Psoas muscle (tissue), 8 donors: ENCODE measurements around the gene IRF1. TPM values are rescaled to one million over a fixed set of nuclear protein-coding genes. Genes with fewer than 3 reads are reported as not detected.
A peak's percentile ranks its signal among the peaks of the same experiment; 100 is the strongest.

Experiments used
- ATAC-seq, 4 donors: fragments of 200-7000 bp; cut with Tn5 transposase; one replicate each; pipeline ENCODE4 v1.9.1; 2020; ENCODE audit warnings: moderate library complexity in 3 of 4, mild to moderate bottlenecking in 2 of 4
- DNase-seq, 2 donors: peaks; one replicate each; pipeline ENCODE4 v3.0.0-alpha.2; 2020
- H3K27ac ChIP-seq: fragments of 200-600 bp; one replicate; pipeline ENCODE4 v1.8.0; 2022
- H3K27me3 ChIP-seq, 3 donors: fragments of 200-600 bp in 1 of 3; one replicate each; pipeline versions ENCODE4 v1.6.1 to v1.8.0; 2013 to 2022; ENCODE audit warnings: low read length in 2 of 3, mild to moderate bottlenecking in 2 of 3, moderate library complexity in 1 of 3; ENCODE audit not compliant: insufficient read depth in 3 of 3
- H3K36me3 ChIP-seq, 2 donors: fragments of 200-600 bp in 1 of 2; one replicate each; pipeline versions ENCODE4 v1.6.1 to v1.8.0; 2013 to 2022; ENCODE audit warnings: low read depth in 1 of 2, mild to moderate bottlenecking in 1 of 2, moderate library complexity in 1 of 2; ENCODE audit not compliant: insufficient read depth in 1 of 2
- H3K4me1 ChIP-seq: fragments of 200-600 bp; one replicate; pipeline ENCODE4 v1.8.0; 2022
- H3K4me3 ChIP-seq: fragments of 200-600 bp; one replicate; pipeline ENCODE4 v1.8.0; 2022; ENCODE audit warnings: mild to moderate bottlenecking
- H3K9me3 ChIP-seq: fragments of 200-600 bp; one replicate; pipeline ENCODE4 v1.8.0; 2022
- WGBS, 3 donors: extraction: QIAGEN DNeasy Blood & Tissue Kit; methylation state at CpG; one replicate each; pipeline versions ENCODE4 v1.1.6 to v1.1.7; 2013; 5-methylcytosine and 5-hydroxymethylcytosine counted together
- intact Hi-C, 2 donors: fragments of 100-400 bp; cut with DNase I; formaldehyde crosslinking; loops; one replicate each; pipeline versions ENCODE4 v1.11.0 to v1.14.2; 2022
- polyA plus RNA-seq, 3 donors: library from polyadenylated mRNA; stranded (reverse); fragments of 200-250 nt; gene quantifications; one replicate each; pipeline ENCODE4 v1.2.3, GENCODE V29; 2013
- total RNA-seq, 4 donors: library from RNA; stranded (reverse); fragmentation: NEBNext Ultra II Directional in 2 of 4; extraction: Animal tissue kit (Norgen Biotek cat#: 25700) in 2 of 4; gene quantifications; one replicate each; pipeline versions ENCODE4 v1.2.1 to v1.2.4, GENCODE V29; 2021 to 2023
- TF ChIP-seq, protein P1 (sequence below): fragments of 200-600 bp; IDR thresholded peaks from one replicate; pipeline ENCODE4 v1.8.0; 2022; ENCODE audit warnings: antibody characterized with exemption
- donor health status: healthy with polysubstance abuse.
- donor health status: DM: no; HTN: no; CAD: no; lungs with moderate emphysema.
- donor health status: Bipolar disorder and iron deficiency.
- donor health status: healthy.
- donor health status: DM: yes; HTN: yes; CAD: no.
- donor health status: DM: no; HTN: no; CAD: no.
- donor health status: DM: no; HTN: no; CAD: no.
- donor health status: DM: yes; HTN: yes; CAD: no.

IRF1 gene
- total and polyA plus RNA-seq, 7 donors, result 4.7 to 18.8 (median 11.8) TPM

DNA sequence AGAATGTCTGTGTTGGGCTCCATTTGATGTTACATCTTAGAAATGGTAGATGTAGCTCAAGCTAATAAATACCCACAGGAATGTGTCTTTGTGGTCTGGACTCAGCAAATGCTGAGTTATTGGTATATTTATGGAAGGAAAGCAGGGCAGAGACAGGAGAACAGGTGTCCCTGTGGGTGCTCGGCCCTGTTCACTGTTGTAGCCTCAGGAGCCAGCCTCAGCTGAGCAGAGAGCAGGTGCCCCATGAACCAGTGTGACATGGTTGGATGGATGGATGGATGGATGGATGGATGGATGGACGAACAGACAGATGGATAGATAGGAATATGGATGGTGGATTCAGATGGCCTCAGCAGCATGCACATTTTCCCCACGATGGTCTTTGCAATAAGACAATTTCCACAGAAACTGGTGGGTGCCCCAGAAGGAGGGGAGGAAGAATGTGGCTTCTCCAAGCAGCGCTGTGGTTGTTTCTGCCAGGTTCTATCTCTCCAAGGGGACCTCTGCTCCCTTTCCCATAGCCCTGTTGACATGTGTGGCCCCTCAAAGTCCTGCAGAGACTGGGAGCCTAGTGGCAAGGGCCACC is 8.2 kb upstream of the IRF1 start:
- TF ChIP-seq, protein P1, sequence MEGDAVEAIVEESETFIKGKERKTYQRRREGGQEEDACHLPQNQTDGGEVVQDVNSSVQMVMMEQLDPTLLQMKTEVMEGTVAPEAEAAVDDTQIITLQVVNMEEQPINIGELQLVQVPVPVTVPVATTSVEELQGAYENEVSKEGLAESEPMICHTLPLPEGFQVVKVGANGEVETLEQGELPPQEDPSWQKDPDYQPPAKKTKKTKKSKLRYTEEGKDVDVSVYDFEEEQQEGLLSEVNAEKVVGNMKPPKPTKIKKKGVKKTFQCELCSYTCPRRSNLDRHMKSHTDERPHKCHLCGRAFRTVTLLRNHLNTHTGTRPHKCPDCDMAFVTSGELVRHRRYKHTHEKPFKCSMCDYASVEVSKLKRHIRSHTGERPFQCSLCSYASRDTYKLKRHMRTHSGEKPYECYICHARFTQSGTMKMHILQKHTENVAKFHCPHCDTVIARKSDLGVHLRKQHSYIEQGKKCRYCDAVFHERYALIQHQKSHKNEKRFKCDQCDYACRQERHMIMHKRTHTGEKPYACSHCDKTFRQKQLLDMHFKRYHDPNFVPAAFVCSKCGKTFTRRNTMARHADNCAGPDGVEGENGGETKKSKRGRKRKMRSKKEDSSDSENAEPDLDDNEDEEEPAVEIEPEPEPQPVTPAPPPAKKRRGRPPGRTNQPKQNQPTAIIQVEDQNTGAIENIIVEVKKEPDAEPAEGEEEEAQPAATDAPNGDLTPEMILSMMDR, result no peak
- Histone ChIP-seq H3K27ac (peak overlapping the region; percentile 77), H3K9me3 (no peaks in the 10 kb centered on the region), H3K36me3 (no peaks in the 10 kb centered on the region), H3K4me3 (no peak overlapping the region), H3K4me1 (peaks cover 31% of the 10 kb centered on the region), H3K27me3 (no peaks in the 10 kb centered on the region)
- ATAC-seq (peak in 1 of 4 donors; percentile 45), DNase-seq (no peak)
- WGBS, 3 donors, result 67 to 72% (median 71%) methylated on average over 4 of the region's 4 CpGs
- intact Hi-C loops, result no loop called here

DNA sequence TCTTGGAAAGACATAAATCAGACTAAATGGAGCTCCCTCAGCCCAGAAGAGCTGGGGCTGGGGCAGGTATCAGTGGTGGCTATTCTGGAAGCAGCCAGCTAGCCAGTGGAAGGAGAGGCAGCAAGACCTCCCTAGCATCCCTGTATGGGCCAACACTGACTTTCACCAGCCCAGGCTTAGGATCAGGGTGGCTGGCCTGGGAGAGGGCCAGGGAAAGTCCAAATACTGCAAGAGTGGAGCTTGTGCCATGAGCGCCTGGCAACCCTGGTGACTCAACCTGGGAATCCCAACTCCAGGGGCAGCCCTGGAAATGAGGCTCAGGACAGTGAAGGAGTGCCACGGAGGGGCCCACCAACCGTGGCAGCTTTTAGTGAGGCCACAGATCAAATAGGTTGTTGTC is 7.6 kb upstream of the IRF1 start:
- no peak overlapping the region for H3K4me3 ChIP-seq
- TF ChIP-seq, protein P1, result no peak
- peak; percentile 57 to 69 for DNase-seq
- peak overlapping the region; percentile 77 for H3K27ac ChIP-seq
- H3K27me3 ChIP-seq, result no peaks in the 10 kb centered on the region
- H3K9me3 ChIP-seq, result no peaks in the 10 kb centered on the region
- WGBS, 3 donors, result 50 to 74% (median 59%) methylated on average over 3 of the region's 3 CpGs
- peak; percentile 26 to 72 (median 48) for ATAC-seq
- H3K36me3 ChIP-seq, result no peaks in the 10 kb centered on the region
- peaks cover 31% of the 10 kb centered on the region for H3K4me1 ChIP-seq
- intact Hi-C loops, result no loop called here

DNA sequence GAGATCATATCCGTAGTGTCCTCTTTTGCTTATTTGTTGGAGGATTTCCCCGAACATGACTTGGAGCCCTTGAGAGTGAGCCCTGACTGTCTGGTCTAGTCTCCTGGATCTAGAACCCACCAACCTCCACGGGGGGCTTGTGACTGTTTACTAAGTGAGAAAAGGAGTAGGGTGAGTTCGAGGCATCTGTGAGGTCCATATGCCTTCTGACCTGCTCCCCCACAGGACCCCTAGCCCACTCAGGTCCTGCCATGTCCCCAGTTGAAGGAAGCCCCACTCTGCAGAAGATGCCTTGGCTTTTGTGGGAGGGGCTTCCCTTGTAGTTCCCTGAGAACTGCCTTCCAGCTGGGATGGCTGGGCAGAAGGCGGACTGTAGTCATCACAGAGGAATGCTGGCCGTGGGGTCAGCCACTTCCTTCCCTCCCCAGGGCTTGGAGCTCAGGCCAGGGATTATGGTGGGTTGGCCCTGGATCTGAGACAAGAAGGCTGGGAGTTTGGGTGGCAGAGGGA is 7.0 kb upstream of the IRF1 start:
- WGBS, 3 donors, result 37 to 40% (median 38%) methylated on average over 6 of the region's 6 CpGs
- Histone ChIP-seq H3K27ac (peak overlapping the region; percentile 77), H3K4me3 (peak overlapping the region; percentile 69), H3K27me3 (no peaks in the 10 kb centered on the region), H3K9me3 (no peaks in the 10 kb centered on the region), H3K4me1 (peaks cover 31% of the 10 kb centered on the region), H3K36me3 (no peaks in the 10 kb centered on the region)
- ATAC-seq (peak; percentile 38 to 43 (median 40)), DNase-seq (peak; percentile 77 to 84)
- TF ChIP-seq, protein P1, result no peak
- intact Hi-C loops, result no loop called here

DNA sequence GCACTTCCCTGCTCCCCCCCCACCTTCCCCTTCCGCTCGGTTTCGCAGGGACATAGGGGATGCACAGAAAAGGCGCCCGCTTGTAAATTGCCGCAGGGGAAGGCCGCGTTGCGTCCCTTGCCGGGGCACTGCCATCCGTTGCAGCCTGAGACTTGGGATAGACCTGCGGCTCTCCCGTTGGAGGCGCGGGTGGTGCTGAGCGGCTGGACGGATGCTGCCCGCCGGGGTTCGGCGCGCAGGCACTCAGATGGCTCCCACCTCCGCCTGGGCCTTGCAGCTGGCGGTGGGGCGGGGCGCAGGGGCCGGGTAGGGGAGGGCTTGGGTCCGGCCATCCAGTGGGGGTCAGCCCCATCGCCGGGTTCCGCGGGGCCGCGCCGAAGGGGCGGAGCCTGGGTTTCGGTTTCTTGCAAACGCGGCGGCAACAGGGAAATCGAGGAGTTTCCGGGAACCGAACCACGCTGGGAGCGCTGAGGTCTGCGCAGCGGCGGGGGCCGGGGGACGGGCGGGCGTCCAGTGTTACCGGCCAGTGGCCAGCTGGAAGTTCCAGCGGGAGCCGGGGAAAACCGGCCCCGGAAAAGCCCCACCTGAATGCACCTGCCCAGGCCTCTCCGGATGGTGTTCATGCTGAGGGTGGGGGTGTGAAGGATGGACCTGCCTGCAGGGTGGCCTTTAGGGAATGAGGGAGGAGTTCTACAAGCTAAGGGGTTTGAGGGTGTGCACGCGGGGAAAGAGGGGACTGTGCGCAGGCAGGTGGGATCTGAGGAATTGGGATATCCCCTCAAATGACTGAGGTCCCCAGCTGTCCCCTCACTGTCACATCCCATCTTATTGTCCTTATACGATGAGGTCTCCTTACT is 6.3 kb upstream of the IRF1 start:
- TF ChIP-seq, protein P1, result no peak
- DNase-seq (peak; percentile 91), ATAC-seq (peak; percentile 33 to 64 (median 49))
- intact Hi-C loops, result no loop called here
- no peaks in the 10 kb centered on the region for H3K36me3 ChIP-seq
- H3K9me3 ChIP-seq, result no peaks in the 10 kb centered on the region
- peak overlapping the region; percentile 69 for H3K4me3 ChIP-seq
- WGBS, 3 donors, result 2 to 3% (median 2%) methylated on average over 53 to 62 of the region's 62 CpGs
- peak overlapping the region; percentile 77 for H3K27ac ChIP-seq
- peaks cover 31% of the 10 kb centered on the region for H3K4me1 ChIP-seq
- H3K27me3 ChIP-seq, result no peaks in the 10 kb centered on the region
